ENCODE results near the gene SMIM35.

Gene SMIM35

GRCh38 chr11:118047749-118048148 lies 39.0 kb downstream of the SMIM35 start:
- Histone ChIP-seq H4K20me1 (ENCODE audit: low read depth, low read length) (no peaks in the 10 kb centered on the region), H3K9me3 (ENCODE audit: insufficient read depth, low read length) (no peaks in the 10 kb centered on the region), H3K27me3 (ENCODE audit: low read length) (no peaks in the 10 kb centered on the region), H3K36me3 (ENCODE audit: low read length) (no peaks in the 10 kb centered on the region), H3K4me3 (ENCODE audit: insufficient read depth, low read length, poor library complexity, severe bottlenecking) (no peak overlapping the region), H3K4me2 (ENCODE audit: low read depth, low read length, poor library complexity, severe bottlenecking) (no peak overlapping the region), H3K79me2 (ENCODE audit: insufficient read depth, low read length) (no peaks in the 10 kb centered on the region), H3K9me2 (replicated peaks; ENCODE audit: insufficient read depth, low read length) (no peaks in the 10 kb centered on the region), H3K9ac (ENCODE audit: low read length) (no peak overlapping the region), H3K27ac (ENCODE audit: low read depth, low read length) (no peak overlapping the region), H2AFZ (ENCODE audit: low read depth, low read length, severe bottlenecking) (no peak overlapping the region), H3F3A (ENCODE audit: insufficient read depth) (no peaks in the 10 kb centered on the region)
- TF ChIP-seq EZH2phosphoT487 (conservative IDR thresholded peaks at IDR 0.05; ENCODE audit: low read length) (no peak), CTCF (IDR thresholded peaks at IDR 0.05; ENCODE audit: insufficient read depth, low read length, poor library complexity, severe bottlenecking) (no peak)

GRCh38 chr11:118046964-118047700 lies 39.6 kb downstream of the SMIM35 start:
- H3K27me3 ChIP-seq (ENCODE audit: low read length) = no peaks in the 10 kb centered on the region
- H3K27ac ChIP-seq (ENCODE audit: low read depth, low read length) = no peak overlapping the region
- H3K4me2 ChIP-seq (ENCODE audit: low read depth, low read length, poor library complexity, severe bottlenecking) = no peak overlapping the region
- TF ChIP-seq EZH2phosphoT487 (conservative IDR thresholded peaks at IDR 0.05; ENCODE audit: low read length) = no peak
- no peak for TF ChIP-seq CTCF (IDR thresholded peaks at IDR 0.05; ENCODE audit: insufficient read depth, low read length, poor library complexity, severe bottlenecking)
- H3K9me2 ChIP-seq (replicated peaks; ENCODE audit: insufficient read depth, low read length) = no peaks in the 10 kb centered on the region
- no peak overlapping the region for H3K4me3 ChIP-seq (ENCODE audit: insufficient read depth, low read length, poor library complexity, severe bottlenecking)
- H3K9me3 ChIP-seq (ENCODE audit: insufficient read depth, low read length) = no peaks in the 10 kb centered on the region
- no peak overlapping the region for H2AFZ ChIP-seq (ENCODE audit: low read depth, low read length, severe bottlenecking)
- no peaks in the 10 kb centered on the region for H3K79me2 ChIP-seq (ENCODE audit: insufficient read depth, low read length)
- no peaks in the 10 kb centered on the region for H4K20me1 ChIP-seq (ENCODE audit: low read depth, low read length)
- H3K9ac ChIP-seq (ENCODE audit: low read length) = no peak overlapping the region
- no peaks in the 10 kb centered on the region for H3K36me3 ChIP-seq (ENCODE audit: low read length)
- no peaks in the 10 kb centered on the region for H3F3A ChIP-seq (ENCODE audit: insufficient read depth)

GRCh38 chr11:118046051-118046963 lies 40.5 kb downstream of the SMIM35 start:
- Histone ChIP-seq H3K9me2 (replicated peaks; ENCODE audit: insufficient read depth, low read length) (no peaks in the 10 kb centered on the region), H4K20me1 (ENCODE audit: low read depth, low read length) (no peaks in the 10 kb centered on the region), H3F3A (ENCODE audit: insufficient read depth) (no peaks in the 10 kb centered on the region), H2AFZ (ENCODE audit: low read depth, low read length, severe bottlenecking) (no peak overlapping the region), H3K9ac (ENCODE audit: low read length) (no peak overlapping the region), H3K27me3 (ENCODE audit: low read length) (no peaks in the 10 kb centered on the region), H3K27ac (ENCODE audit: low read depth, low read length) (no peak overlapping the region), H3K9me3 (ENCODE audit: insufficient read depth, low read length) (no peaks in the 10 kb centered on the region), H3K4me2 (ENCODE audit: low read depth, low read length, poor library complexity, severe bottlenecking) (no peak overlapping the region), H3K4me3 (ENCODE audit: insufficient read depth, low read length, poor library complexity, severe bottlenecking) (no peak overlapping the region), H3K36me3 (ENCODE audit: low read length) (no peaks in the 10 kb centered on the region), H3K79me2 (ENCODE audit: insufficient read depth, low read length) (no peaks in the 10 kb centered on the region)
- TF ChIP-seq CTCF (IDR thresholded peaks at IDR 0.05; ENCODE audit: insufficient read depth, low read length, poor library complexity, severe bottlenecking) (no peak), EZH2phosphoT487 (conservative IDR thresholded peaks at IDR 0.05; ENCODE audit: low read length) (no peak)

Data from SU-DHL-6 (cell line).